PC-3 (cell line): ENCODE results near the gene COP1. TPM values are rescaled to one million over a fixed set of nuclear protein-coding genes. Genes with fewer than 3 reads are reported as not detected.

Source experiments
- ATAC-seq: fragments of 200-7000 bp; cut with Tn5 transposase; 2 replicates; pipeline ENCODE4 v1.9.1; 2020; ENCODE audit warnings: mild to moderate bottlenecking, moderate library complexity
- BruUV-seq: library from RNA; stranded (reverse); fragments of 400-500 nt; replicated peaks from 2 replicates; lab custom pipeline; 2021; lab: Mats Ljungman, UMichigan
- CTCF ChIA-PET: fragments of 300-600 bp; sonication (Branson Sonifier 250); formaldehyde crosslinking; loops from one replicate; lab custom pipeline; 2022; ENCODE audit warnings: antibody characterized with exemption; lab: Charles Lee
- POLR2A ChIA-PET: fragments of 300-600 bp; sonication (Branson Sonifier 250); formaldehyde crosslinking; loops from one replicate; lab custom pipeline; 2022; ENCODE audit warnings: antibody characterized with exemption; ENCODE audit not compliant: unreplicated experiment; lab: Charles Lee
- DNase-seq: peaks from one replicate; pipeline ENCODE4 v3.0.0-alpha.2; 2015
- H2AFZ ChIP-seq: fragments of 300-600 bp; sonication (generic); 2 replicates; pipeline ENCODE4 v1.6.0; 2016; ENCODE audit warnings: antibody characterized with exemption, low read length
- H3F3A ChIP-seq: fragments of 300-600 bp; sonication (generic); one replicate; pipeline ENCODE4 v1.6.0; 2017; ENCODE audit warnings: antibody characterized with exemption, low read length, control low read depth, mild to moderate bottlenecking; ENCODE audit not compliant: unreplicated experiment
- H3K27ac ChIP-seq: fragments of 300-600 bp; sonication (generic); 2 replicates; pipeline ENCODE4 v1.5.1; 2016; ENCODE audit warnings: mild to moderate bottlenecking, low read length
- H3K27me3 ChIP-seq: fragments of 300-600 bp; sonication (generic); 2 replicates; pipeline ENCODE4 v1.6.1; 2016; ENCODE audit warnings: low read length, mixed read lengths
- H3K36me3 ChIP-seq: fragments of 300-600 bp; sonication (generic); 2 replicates; pipeline ENCODE4 v1.6.1; 2016; ENCODE audit warnings: low read depth, mixed run types, low read length, mixed read lengths
- H3K4me1 ChIP-seq: fragments of 300-600 bp; sonication (generic); 2 replicates; pipeline ENCODE4 v1.5.1; 2016; ENCODE audit warnings: low read length; ENCODE audit not compliant: insufficient read depth
- H3K4me2 ChIP-seq: fragments of 300-600 bp; sonication (generic); 2 replicates; pipeline ENCODE4 v1.6.0; 2016; ENCODE audit warnings: low read length
- H3K4me3 ChIP-seq: fragments of 300-600 bp; sonication (generic); 2 replicates; pipeline ENCODE4 v1.5.1; 2016; ENCODE audit warnings: mild to moderate bottlenecking, low read length, mixed read lengths
- H3K79me2 ChIP-seq: fragments of 300-600 bp; sonication (generic); 2 replicates; pipeline ENCODE4 v1.6.1; 2017; ENCODE audit warnings: low read length, mixed read lengths
- H3K9ac ChIP-seq: fragments of 300-600 bp; sonication (generic); 2 replicates; pipeline ENCODE4 v1.6.0; 2016; ENCODE audit warnings: mild to moderate bottlenecking, low read length
- H3K9me2 ChIP-seq: fragments of 300-600 bp; sonication (generic); replicated peaks from 2 replicates; pipeline ENCODE4 v1.6.1; 2016; ENCODE audit warnings: mixed run types, low read length, mixed read lengths
- H3K9me3 ChIP-seq: fragments of 300-600 bp; sonication (generic); 2 replicates; pipeline ENCODE4 v1.6.1; 2016; ENCODE audit warnings: low read length, mixed read lengths
- H4K20me1 ChIP-seq: fragments of 300-600 bp; sonication (generic); 2 replicates; pipeline ENCODE4 v1.6.1; 2016; ENCODE audit warnings: low read length, mixed read lengths
- CTCF ChIP-seq: fragments of 300-600 bp; sonication (generic); conservative IDR thresholded peaks from 2 replicates; pipeline ENCODE4 v1.5.1; 2017; ENCODE audit warnings: antibody characterized with exemption, low read depth, mild to moderate bottlenecking, low read length
- EZH2 ChIP-seq: fragments of 300-600 bp; sonication (generic); IDR thresholded peaks from one replicate; pipeline ENCODE4 v1.6.1; 2017; ENCODE audit warnings: antibody characterized with exemption, mild to moderate bottlenecking, low read length; ENCODE audit not compliant: unreplicated experiment
- EZH2phosphoT487 ChIP-seq: fragments of 300-600 bp; sonication (generic); IDR thresholded peaks from 2 replicates; pipeline ENCODE4 v1.6.1; 2018; ENCODE audit warnings: mild to moderate bottlenecking, antibody characterized with exemption, low read length, borderline replicate concordance
- intact Hi-C: fragments of 100-400 bp; cut with micrococcal nuclease; formaldehyde crosslinking; loops from 2 replicates; pipeline ENCODE4 v1.9.0; 2023
- total RNA-seq: library from RNA; depleted of rRNA; stranded (reverse); fragments of >200 nt; gene quantifications from 2 replicates; pipeline ENCODE4 v1.2.3, GENCODE V29; 2014

The COP1 gene
- total RNA-seq, 1 experiment from 2014 or later = 16.6 TPM

DNA sequence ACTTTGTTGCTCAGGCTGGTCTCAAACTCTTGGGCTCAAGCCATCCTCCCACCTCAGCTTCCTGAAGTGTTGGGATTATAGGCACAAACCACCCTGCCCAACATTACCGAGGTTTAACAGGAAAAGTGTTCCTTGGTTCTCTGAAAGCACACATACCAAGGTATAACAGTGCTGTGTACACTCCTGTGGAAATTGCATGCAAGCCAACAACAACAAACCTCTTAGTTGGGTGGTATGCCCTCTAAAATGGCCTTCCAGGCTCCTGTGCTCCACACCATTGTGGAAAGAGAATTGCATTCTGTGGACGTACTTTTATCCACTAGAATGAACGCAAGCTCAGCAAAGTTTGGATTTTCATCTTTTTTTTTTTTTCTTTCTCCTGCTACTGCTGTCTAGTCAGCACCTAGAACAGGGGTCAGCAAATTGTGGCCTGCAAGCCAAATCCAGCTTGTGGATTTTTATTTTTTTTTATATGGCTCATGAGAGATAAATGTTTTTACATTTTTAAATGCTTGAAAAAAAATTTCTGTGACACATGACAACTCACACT lies 271.4 kb downstream of the COP1 start:
- CTCF ChIA-PET = no interaction called here
- Histone ChIP-seq H3K79me2 (no peaks in the 10 kb centered on the region), H4K20me1 (no peaks in the 10 kb centered on the region), H3K9me3 (no peaks in the 10 kb centered on the region), H3K9ac (no peak overlapping the region), H3K9me2 (no peaks in the 10 kb centered on the region), H3F3A (no peaks in the 10 kb centered on the region), H3K4me3 (no peak overlapping the region), H3K27ac (no peak overlapping the region), H3K27me3 (no peaks in the 10 kb centered on the region), H2AFZ (no peak overlapping the region), H3K4me2 (no peak overlapping the region), H3K4me1 (no peaks in the 10 kb centered on the region), H3K36me3 (no peaks in the 10 kb centered on the region)
- no TSS peak for BruUV-seq
- no peak for TF ChIP-seq CTCF
- DNase-seq = no peak
- POLR2A ChIA-PET = no interaction called here
- intact Hi-C loops = no loop called here
- ATAC-seq = no peak

DNA sequence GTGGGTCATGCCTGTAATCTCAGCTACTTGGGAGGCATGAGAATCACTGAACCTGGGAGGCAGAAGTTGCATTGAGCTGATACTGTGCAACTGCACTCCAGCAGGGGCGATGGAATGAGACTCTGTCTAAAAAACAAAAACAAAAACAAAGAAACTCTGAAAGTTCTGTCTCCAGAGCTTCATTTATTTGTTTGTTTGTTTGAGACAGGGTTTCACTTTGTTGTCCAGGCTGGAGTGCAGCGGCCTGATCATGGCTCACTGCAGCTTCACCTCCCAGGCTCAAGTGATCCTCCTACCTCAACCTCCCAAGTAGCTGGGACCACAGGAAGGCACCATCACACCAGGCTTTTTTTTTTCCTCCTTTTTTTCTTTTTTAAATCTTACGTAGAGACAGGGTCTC lies 271.9 kb downstream of the COP1 start:
- TF ChIP-seq EZH2phosphoT487 (no peak), EZH2 (no peak)
- no peak overlapping the region for H3K9ac ChIP-seq
- ATAC-seq (no peak), DNase-seq (no peak)
- no peaks in the 10 kb centered on the region for H3K27me3 ChIP-seq
- no peaks in the 10 kb centered on the region for H3K79me2 ChIP-seq
- no peaks in the 10 kb centered on the region for H3K36me3 ChIP-seq
- no peaks in the 10 kb centered on the region for H3K9me3 ChIP-seq
- H3K27ac ChIP-seq = no peak overlapping the region
- POLR2A ChIA-PET = no interaction called here
- no peak overlapping the region for H3K4me3 ChIP-seq
- no peak overlapping the region for H2AFZ ChIP-seq
- no peaks in the 10 kb centered on the region for H3K9me2 ChIP-seq
- no peaks in the 10 kb centered on the region for H4K20me1 ChIP-seq
- CTCF ChIA-PET = no interaction called here
- no peak overlapping the region for H3K4me2 ChIP-seq
- H3K4me1 ChIP-seq = no peaks in the 10 kb centered on the region
- H3F3A ChIP-seq = no peaks in the 10 kb centered on the region
- intact Hi-C loops = no loop called here
- no TSS peak for BruUV-seq

GRCh38 chr1:175933801-175934200 lies 273.3 kb downstream of the COP1 start:
- POLR2A ChIA-PET = no interaction called here
- H3K4me1 ChIP-seq = no peaks in the 10 kb centered on the region
- CTCF ChIA-PET = no interaction called here
- H3K27ac ChIP-seq = no peak overlapping the region
- no peaks in the 10 kb centered on the region for H3K27me3 ChIP-seq
- BruUV-seq = no TSS peak
- intact Hi-C loops = no loop called here
- no peak overlapping the region for H3K4me3 ChIP-seq
- no peak for ATAC-seq
- H3F3A ChIP-seq = no peaks in the 10 kb centered on the region
- TF ChIP-seq EZH2phosphoT487 (no peak), CTCF (no peak), EZH2 (no peak)
- no peaks in the 10 kb centered on the region for H3K9me2 ChIP-seq
- peak; percentile 4 for DNase-seq
- H4K20me1 ChIP-seq = no peaks in the 10 kb centered on the region
- no peak overlapping the region for H2AFZ ChIP-seq
- no peaks in the 10 kb centered on the region for H3K36me3 ChIP-seq
- no peak overlapping the region for H3K9ac ChIP-seq
- no peaks in the 10 kb centered on the region for H3K79me2 ChIP-seq
- H3K4me2 ChIP-seq = no peak overlapping the region
- no peaks in the 10 kb centered on the region for H3K9me3 ChIP-seq
